Measurements from ENCODE around the gene CD151. TPM values are rescaled to one million over a fixed set of nuclear protein-coding genes. Genes with fewer than 3 reads are reported as not detected.

CD151 gene
- total RNA-seq, 1 experiment from 2014 or later = 892 TPM

GRCh38 chr11:829176-829846 lies 3.4 kb upstream of the CD151 start:
- DNase-seq (ENCODE audit: low spot score) = no peak

DNA sequence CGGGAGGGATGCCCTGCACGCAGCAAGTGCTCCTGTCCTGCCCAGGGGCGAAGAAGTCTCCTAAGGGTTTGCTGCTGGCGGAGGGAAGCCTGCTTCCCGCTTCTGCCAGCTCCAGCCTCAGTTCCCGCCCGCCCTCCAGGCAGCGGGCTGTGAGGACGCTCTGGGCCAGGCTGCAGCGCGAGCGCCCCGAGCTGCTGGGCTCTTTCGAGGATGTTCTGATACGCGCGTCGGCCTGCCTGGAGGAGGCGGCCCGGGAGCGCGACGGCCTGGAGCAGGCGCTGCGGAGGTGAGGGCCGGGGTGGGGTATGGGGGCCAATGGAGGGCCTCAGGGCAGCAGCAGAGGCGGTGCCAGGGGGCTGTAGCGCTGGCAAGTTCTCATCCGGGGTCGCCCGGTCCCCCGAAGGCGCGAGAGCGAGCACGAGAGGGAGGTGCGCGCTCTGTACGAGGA lies 2.9 kb upstream of the CD151 start:
- no peak for DNase-seq (ENCODE audit: low spot score)

- no peak for DNase-seq (ENCODE audit: low spot score)
These were observed 2.2 kb upstream of the CD151 start for GRCh38 chr11:830295-831117.

GRCh38 chr11:831118-831864 lies 1.5 kb upstream of the CD151 start:
- DNase-seq (ENCODE audit: low spot score) = peak; percentile 91

GRCh38 chr11:831961-832528 lies 707 bp upstream of the CD151 start:
- DNase-seq (ENCODE audit: low spot score) = no peak

- DNase-seq (ENCODE audit: low spot score) = peak; percentile 50
These were observed 501 bp downstream of the CD151 start for GRCh38 chr11:833114-833791.

GRCh38 chr11:833849-834311 lies 1.1 kb downstream of the CD151 start:
- no peak for DNase-seq (ENCODE audit: low spot score)

GRCh38 chr11:834371-835316 lies 1.9 kb downstream of the CD151 start:
- DNase-seq (ENCODE audit: low spot score) = peak; percentile 96

DNA sequence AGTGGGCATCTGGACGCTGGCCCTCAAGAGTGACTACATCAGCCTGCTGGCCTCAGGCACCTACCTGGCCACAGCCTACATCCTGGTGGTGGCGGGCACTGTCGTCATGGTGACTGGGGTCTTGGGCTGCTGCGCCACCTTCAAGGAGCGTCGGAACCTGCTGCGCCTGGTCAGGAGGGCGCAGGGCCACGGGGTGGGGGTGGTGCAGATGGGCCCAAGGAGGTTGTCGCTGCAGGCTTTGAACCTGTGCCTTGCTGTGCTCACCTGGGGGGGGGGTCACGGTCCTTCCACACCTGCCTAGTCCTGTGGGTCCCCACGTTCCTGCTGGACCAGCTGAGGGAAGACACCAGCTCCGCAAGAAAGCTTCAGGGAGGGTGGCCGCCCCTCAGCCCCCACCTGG lies 3.5 kb downstream of the CD151 start:
- no peak for DNase-seq (ENCODE audit: low spot score)

- no peak for DNase-seq (ENCODE audit: low spot score)
These were observed 3.9 kb downstream of the CD151 start for GRCh38 chr11:836700-837099.

DNA sequence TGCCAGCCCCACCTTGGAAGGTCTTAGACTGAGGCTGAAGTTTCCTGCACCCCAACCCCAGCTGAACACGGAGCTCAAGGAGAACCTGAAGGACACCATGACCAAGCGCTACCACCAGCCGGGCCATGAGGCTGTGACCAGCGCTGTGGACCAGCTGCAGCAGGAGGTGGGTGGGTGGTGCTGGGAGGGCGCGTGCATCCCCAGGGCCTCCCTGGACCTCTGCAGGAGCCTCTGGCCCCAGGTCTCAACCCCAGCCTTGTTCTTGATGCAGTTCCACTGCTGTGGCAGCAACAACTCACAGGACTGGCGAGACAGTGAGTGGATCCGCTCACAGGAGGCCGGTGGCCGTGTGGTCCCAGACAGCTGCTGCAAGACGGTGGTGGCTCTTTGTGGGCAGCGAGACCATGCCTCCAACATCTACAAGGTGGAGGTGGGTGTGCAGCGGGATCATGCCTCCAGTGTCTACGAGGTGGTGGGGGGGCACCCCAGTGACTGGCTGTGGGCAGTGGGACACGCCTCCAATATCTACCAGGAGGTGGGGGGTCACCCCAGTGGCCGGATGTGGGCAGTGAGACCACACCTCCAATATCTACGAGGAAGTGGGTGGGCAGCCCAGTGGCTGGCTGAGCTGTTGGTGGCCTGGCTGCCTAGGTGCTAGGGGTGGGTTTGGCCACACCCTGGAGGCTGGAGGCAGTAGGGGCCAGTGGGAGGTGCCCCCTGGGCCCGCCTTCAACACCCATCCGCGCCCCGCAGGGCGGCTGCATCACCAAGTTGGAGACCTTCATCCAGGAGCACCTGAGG lies 4.6 kb downstream of the CD151 start:
- peak; percentile 86 for DNase-seq (ENCODE audit: low spot score)

GRCh38 chr11:837990-838307 lies 5.2 kb downstream of the CD151 start:
- DNase-seq (ENCODE audit: low spot score) = no peak

DNA sequence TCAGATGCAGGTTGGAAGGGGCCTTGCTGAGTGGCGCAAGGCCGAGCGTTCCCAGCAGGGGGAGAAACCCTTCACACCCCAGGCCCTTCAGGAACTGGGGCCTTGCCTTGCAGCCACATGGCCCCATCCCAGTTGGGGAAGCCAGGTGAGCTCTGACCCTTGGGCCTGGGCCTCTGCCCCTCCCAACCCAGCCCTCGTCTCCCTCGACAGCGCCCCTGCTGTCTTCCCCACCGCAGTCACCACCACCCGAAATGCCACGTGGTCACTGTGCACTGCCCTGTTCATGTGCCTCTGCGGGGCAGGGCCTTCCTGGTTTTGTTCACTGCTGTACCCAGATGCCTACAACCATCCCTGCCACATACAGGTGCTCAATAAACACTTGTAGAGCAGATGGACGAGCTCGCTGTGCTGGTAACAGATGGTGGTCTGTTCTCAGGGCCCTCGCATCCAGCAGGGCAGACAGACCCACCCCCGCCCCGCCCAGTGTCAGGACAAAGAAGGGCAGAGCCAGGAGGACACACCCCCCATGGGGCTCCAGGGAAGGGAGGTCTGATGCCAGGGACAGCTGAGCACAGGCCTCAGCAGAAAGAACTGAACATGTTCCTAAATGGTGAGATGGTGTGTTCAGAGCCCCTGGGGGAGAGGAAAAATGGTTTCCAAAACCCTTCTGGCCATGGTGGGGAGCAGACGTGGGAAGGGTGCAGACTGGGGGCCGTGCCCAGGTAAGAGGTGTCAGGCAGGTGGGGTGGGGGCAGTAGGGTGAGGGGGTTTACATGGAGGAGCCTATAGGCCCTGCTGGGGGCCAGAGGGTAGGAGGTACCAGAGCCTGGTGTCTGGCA lies 5.9 kb downstream of the CD151 start:
- no peak for DNase-seq (ENCODE audit: low spot score)

GRCh38 chr11:839280-839623 lies 6.5 kb downstream of the CD151 start:
- DNase-seq (ENCODE audit: low spot score) = no peak

GRCh38 chr11:839875-840617 lies 7.3 kb downstream of the CD151 start:
- DNase-seq (ENCODE audit: low spot score) = no peak

GRCh38 chr11:841981-842369 lies 9.2 kb downstream of the CD151 start:
- DNase-seq (ENCODE audit: low spot score) = no peak

DNA sequence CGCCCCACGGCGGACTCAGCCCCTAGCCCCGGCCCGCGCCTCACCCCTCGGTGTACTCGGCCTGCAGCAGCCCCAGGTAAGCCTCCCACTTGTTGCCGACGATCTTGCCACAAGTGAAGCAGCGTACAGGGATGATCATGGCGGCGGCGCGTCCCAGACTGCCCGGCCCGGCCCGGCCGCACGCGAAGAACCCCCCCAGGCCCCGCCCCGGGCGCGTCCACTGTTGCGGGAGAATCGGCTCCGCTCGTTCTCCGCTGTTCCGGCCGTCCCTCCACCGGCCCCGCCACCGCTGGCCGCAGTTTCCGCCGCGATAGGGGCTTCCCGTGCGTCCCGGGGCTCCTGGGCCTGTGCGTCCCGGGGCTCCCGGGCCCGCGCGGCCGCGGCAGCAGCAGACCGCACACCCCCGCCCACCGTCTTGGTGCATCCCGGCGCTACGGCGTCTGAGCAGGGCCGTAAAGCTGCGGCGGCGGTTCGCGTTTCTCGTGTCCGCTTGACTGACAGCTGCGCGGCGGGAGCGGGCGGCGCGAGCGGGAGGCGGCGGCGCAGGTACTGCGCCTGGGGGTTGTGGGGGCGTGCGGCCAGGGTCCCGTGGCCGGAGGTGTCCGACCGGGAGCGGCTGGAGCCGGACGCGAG lies 9.7 kb downstream of the CD151 start, which contains the start of the genes POLR2L and TSPAN4:
Gene POLR2L (minus strand): TSS at position 160 of the 633 bp plus-strand sequence. CDS start 21 bp downstream, at position 139.
Gene TSPAN4 (plus strand): TSS at position 483 of the 633 bp plus-strand sequence. CDS start 7,453 bp downstream, outside the sequence.
- DNase-seq (ENCODE audit: low spot score) = peak; percentile 76
